ENCODE results near the gene YWHAH.
"Not testable (repeated sequence)": the region's sequence is repeated elsewhere in the genome, so short reads cannot be mapped to it uniquely, and the experiment has no call there.

The YWHAH gene

GRCh38 chr22:31951194-31952093, 7.1 kb downstream of the YWHAH start:
- DNase-seq (ENCODE audit: low read depth) = no peak

- DNase-seq (ENCODE audit: low read depth) = no peak
These were observed 7.7 kb downstream of the YWHAH start for GRCh38 chr22:31952094-31952401.

GRCh38 chr22:31952472-31952871, 8.1 kb downstream of the YWHAH start:
- DNase-seq (ENCODE audit: low read depth) = no peak

DNA sequence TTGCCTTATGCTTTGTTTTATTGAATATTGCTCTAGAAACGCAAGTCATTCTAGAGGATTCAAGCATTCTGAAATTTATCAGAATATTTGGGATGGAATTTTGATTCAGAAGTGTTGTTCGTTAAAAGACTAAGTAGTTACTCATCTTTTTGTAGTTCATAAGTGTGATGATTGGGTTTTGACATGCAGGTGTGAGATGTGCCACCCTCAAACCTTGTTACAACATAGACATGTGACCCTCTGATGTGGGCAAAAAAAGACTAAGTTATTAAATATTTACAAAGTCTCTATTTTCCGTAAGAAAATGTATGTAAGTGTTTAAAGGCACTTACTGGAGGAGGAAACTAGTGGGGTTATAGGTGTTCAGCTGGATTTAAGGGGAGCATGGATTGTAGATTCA, 8.9 kb downstream of the YWHAH start:
- no peak for DNase-seq (ENCODE audit: low read depth)

DNA sequence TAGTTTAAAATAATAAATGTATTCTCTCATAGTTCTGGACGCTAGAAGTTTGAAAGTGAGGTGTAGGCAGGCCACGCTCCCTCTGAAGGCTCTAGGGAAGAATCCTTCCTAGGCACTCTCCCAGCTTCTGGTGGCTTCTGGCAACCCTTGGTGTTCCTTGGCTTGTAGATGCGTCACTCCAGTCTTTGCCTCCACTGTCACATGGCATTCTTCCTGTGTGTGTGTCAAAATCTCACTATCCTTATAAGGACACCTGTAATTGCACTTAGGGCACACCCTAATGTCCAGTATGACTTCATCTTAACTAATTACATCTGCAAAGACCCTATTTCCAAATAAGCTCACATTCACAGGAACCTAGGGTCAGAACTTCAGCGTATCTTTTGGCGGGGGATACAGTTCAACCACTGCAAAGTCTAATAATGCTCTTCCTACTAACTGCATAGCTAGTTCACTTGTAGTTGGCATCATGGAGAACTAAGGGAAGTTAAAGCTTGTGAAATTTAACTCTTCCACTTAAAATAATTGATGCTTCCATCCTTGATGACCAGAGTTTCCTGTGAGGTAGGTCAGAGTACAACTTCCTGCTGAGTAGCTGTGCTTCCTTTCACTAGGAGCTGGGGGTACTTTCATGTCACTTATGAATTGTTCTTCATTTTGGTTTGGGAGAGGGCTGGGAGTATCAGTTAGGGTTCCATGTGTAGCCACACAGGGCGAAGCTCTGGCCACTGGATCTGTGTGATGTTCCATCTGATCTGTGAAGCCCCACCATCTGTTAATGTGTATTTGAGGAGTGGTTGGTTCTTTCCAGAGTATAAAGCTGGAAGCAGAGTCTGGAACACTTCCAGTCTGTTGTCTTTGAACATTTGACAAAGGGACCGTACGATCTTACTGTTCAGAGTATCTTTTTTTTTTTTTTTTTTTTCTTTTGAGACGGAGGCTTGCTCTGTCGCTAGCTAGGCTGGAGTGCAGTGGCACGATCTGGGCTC, 10.5 kb downstream of the YWHAH start:
- no peak for DNase-seq (ENCODE audit: low read depth)

DNA sequence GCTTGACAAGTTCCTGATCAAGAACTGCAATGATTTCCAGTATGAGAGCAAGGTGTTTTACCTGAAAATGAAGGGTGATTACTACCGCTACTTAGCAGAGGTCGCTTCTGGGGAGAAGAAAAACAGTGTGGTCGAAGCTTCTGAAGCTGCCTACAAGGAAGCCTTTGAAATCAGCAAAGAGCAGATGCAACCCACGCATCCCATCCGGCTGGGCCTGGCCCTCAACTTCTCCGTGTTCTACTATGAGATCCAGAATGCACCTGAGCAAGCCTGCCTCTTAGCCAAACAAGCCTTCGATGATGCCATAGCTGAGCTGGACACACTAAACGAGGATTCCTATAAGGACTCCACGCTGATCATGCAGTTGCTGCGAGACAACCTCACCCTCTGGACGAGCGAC, 12.0 kb downstream of the YWHAH start:
- no peak for DNase-seq (ENCODE audit: low read depth)

GRCh38 chr22:31957970-31958594, 13.7 kb downstream of the YWHAH start:
- no peak for DNase-seq (ENCODE audit: low read depth)

DNA sequence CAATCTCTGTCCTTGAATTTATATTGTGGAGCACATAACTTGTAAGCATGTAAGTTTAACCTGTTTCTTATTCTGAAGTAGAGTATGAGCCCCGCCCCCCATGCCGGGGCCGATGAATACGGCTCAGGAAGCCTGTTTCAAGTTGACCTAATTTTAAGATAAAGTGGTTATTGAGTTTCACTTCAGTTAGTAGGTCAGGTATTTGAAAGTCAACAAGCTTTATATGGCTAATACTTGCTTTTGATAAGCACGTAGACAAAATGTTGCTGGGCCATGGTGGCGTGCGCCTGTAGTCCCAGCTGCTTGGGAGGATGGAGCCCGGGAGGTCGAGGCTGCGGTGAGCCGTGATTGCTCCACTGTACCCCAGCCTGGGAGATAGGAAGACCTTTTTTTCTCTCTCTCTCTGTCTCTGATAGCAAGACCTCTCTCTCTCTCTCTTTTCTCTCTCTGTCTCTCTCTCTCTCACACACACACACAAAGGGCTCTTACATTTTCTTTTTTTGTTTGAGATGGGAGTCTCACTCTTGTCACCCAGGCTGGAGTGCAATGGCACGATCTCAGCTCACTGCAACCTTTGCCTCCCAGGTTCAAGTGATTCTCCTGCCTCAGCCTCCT, 14.4 kb downstream of the YWHAH start:
- DNase-seq (ENCODE audit: low read depth) = no peak

DNA sequence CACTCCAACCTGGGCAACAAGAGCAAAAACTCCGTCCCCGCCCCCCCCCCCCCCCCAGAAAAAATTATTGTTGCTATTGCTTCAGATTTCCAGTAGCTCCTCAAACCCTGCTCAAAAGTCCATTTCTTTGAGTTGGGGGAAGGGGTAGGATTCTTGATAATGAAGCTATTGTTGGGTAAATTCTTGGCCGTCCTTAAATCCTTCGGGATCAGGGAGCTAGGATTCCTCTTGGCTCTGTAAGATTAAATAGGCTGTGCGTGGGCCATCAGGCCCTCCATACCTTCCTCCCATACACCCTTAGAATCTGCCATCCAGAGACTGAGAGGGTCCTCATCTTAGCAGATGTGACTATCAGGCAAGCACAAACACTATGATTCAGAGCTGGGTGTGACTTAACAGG, 16.4 kb downstream of the YWHAH start:
- no peak for DNase-seq (ENCODE audit: low read depth)

DNA sequence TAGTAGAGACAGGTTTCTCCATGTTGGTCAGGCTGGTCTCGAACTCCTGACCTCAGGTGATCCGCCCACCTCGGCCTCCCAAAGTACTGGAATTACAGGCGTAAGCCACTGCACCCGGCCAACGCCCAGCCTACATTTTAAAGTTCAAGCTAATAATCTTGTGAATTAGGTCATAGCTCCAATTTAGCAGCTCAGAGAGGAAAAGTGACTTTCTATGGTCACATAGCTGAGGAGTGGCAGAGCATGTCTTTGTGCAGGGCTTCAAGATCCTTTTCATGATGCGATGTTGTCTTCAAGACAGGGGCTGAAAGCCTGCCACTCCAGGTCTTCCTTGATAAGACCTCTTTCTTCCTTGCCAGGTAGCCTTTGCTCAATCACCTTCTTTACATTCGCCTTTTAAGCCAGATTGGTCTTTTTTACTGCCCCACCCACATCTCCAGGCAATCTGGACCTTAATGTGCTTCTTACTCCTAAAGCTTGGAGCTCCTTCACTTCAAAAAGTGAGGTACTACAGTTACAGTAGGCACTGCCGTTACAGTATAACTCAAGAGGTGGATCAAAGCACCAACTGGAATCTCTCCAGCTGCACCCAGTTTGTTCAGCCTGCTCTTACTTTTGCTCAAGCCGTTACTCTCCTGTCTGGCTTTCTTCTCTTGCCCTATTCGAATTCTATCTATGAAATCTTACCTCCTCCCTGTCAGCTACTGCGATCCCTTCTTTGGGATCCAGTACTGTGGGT, 18.2 kb downstream of the YWHAH start:
- DNase-seq (ENCODE audit: low read depth) = no peak

DNA sequence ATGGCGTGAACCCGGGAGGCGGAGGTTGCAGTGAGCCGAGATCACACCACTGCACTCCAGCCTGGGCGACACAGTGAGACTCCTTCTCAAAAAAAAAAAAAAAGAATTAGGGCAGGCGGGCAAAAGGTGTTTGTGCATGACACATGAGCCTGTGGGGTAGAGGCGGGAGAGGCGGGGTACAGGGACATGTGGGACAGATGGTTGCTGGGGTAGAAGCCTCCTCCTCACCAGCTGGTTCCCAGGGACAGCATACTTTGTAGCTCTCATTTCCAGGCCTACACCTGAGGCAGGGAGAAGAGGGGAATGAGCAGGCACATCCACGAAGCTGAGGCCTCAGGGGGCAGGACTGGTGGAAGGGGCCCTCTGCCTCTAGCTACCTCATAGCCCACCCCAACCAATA, 23.7 kb downstream of the YWHAH start:
- no peak for DNase-seq (ENCODE audit: low read depth)

DNA sequence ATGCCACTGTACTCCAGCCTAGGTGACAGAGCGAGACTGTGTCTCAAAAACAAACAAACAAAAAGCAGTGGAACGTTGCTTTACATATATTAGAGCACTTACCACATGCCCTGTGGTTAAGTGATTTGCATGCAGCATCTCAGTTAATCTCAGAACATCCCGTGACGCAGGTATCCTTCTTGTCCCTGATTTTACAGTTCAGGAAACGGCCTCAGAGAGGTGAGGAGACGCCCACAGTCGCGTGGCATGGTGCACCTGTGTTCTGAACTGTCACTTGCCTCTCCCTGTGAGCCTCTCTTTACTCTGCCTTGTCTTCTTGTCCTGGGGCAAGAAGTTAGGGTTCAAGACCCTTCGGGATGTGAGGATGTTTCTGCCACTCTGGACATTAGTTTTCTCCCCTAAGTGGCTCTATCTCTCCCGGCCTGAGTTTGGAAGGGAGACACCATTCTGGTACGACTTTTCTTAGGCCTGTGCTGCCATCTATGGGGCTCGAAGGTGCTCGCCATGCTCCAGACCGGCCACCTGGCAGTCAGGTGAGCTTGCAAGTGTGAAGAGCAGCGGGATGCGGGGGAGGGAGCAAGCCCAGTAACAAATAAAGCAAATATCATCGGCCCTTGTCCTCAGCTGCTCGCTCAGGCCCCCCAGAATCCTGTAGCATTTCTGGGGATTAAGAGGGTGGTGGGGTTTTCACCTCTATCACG, 25.6 kb downstream of the YWHAH start:
- peak; percentile 38 for DNase-seq (ENCODE audit: low read depth)

DNA sequence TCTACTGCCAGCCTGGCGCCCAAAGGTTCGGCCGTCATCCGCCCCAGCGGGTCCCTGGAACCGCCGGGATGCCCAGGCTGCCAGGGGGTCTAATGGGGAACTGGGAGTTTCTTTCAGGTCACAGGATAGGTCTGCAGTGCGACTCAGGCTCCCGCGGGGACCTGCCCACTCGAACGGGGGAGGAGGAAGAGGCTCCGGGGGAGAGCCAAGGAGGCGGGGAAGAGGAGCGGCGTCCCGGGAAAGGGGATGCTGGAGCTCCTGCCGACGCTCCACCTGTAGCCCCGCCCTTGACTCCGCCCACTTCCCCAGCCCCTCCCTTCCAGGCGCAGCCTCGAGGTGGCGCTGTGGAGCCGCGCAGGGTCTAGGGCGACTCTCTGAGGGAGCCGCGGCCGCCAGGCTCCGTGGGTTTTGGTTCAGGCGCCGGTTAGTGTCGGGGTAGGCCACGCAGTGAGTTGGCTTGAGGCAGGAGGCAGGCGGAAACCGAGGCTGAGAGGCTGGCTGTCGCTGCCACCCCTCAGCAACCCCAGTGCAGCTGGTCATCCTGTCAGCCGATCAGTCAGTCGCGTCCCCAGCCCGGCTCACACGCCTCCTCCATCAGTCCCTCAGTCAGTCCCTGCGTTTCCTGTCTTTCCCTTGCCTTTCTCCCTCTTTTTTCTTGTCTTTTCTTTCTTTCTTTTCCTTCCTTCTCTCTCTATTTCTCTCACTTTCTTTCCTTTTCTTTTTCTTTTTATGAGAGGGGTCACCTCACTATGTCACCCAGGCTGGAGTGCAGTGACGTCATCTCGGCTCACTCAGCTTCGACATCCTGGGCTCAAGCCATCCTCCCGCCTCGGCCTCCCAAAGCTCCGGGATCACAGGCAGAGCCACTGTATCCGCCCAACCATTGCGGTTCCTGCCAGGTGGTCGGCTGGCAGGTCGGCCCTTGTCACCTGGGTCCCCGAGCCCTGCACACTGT, 26.4 kb downstream of the YWHAH start:
- DNase-seq (ENCODE audit: low read depth) = peak; percentile 88

DNA sequence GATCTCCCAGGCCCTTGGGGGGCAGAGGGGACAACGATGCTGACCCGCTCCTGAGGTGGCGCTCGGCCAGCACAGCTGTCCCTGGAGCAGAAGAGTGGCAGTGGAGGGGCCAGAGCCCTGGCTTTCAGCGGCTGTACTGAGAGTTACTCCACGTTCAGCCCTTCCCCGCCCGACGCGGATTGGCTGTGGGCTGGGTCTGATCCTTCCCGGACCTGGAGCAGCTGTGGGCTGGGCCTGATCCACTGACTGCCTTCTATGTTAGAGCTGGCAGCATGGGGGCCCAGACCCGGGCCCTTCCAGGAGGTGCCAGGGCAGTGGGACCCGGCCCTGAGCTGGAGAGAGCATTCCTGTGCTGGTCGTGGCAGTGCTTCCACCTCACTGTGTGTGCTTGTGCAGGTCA, 27.8 kb downstream of the YWHAH start:
- DNase-seq (ENCODE audit: low read depth) = no peak

DNA sequence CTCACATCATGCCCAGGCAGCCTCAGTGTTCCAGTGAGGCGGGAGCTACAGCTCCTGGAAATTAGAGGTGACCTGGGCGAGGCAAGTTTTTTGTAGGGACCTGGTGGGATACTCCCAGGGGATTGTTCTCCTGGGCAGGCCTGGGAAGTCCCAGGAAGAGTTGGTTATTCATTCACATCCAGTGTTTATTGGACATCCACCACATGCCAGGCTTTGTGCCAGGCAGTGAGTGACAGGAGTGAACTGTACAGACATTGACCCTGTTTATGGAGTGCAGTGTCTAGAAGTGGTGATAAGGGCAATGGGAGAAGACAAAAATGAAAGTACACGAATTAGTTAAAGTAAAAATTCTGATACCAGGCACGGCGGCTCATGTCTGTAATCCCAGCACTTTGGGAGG, 29.4 kb downstream of the YWHAH start:
- DNase-seq (ENCODE audit: low read depth) = no peak

- peak; percentile 79 for DNase-seq (ENCODE audit: low read depth)
These were observed 33.0 kb downstream of the YWHAH start for GRCh38 chr22:31977141-31977841.

- DNase-seq (ENCODE audit: low read depth) = no peak
These were observed 33.6 kb downstream of the YWHAH start for GRCh38 chr22:31977939-31978338.

GRCh38 chr22:31980628-31981027, 36.3 kb downstream of the YWHAH start:
- DNase-seq (ENCODE audit: low read depth) = no peak

GRCh38 chr22:31981976-31982375, 37.6 kb downstream of the YWHAH start:
- not testable (repeated sequence) for DNase-seq (ENCODE audit: low read depth)

All from activated T-cell treated with anti-CD3 and anti-CD28 coated beads for 1 hour (primary cell).